ENCODE results near the gene SVIL. TPM values are rescaled to one million over a fixed set of nuclear protein-coding genes. Genes with fewer than 3 reads are reported as not detected.

Gene SVIL
- total RNA-seq, 3 donors from 2014 or later, result 25.8 to 69.5 (median 60.6) TPM

- H3K9me3 ChIP-seq, result no peaks in the 10 kb centered on the region
- H3K4me1 ChIP-seq, result peaks cover 0 to 10% of the 10 kb centered on the region in 2 donors
- TF ChIP-seq POLR2AphosphoS5 (IDR thresholded peaks at IDR 0.05) (no peak), CTCF (IDR thresholded peaks at IDR 0.05) (no peak), POLR2A (IDR thresholded peaks at IDR 0.05) (no peak)
- H3K27ac ChIP-seq, result no peak overlapping the region
- no peaks in the 10 kb centered on the region for H3K36me3 ChIP-seq
- intact Hi-C loops (cut with DNase I; ENCODE audit: low total_unique reads), result no loop called here
- H3K27me3 ChIP-seq, result no peaks in the 10 kb centered on the region
- no peak for DNase-seq (ENCODE audit: low spot score in 2 of 2)
- no peak overlapping the region for H3K4me3 ChIP-seq
Measured at GRCh38 chr10:29414501-29414900, 220.3 kb downstream of the SVIL start.

- Histone ChIP-seq H3K36me3 (no peaks in the 10 kb centered on the region), H3K4me1 (peaks cover 0 to 10% of the 10 kb centered on the region in 2 donors), H3K4me3 (peak overlapping the region in 1 of 3 donors; percentile 10), H3K9me3 (no peaks in the 10 kb centered on the region), H3K27ac (peak overlapping the region in 1 of 2 donors; percentile 1), H3K27me3 (no peaks in the 10 kb centered on the region)
- intact Hi-C loops (cut with DNase I; ENCODE audit: low total_unique reads), result no loop called here
- TF ChIP-seq POLR2A (IDR thresholded peaks at IDR 0.05) (no peak), POLR2AphosphoS5 (IDR thresholded peaks at IDR 0.05) (no peak), CTCF (IDR thresholded peaks at IDR 0.05) (no peak)
- DNase-seq (ENCODE audit: low spot score in 2 of 2), result no peak
Measured at GRCh38 chr10:29412485-29412884, 222.3 kb downstream of the SVIL start.

- Histone ChIP-seq H3K36me3 (no peaks in the 10 kb centered on the region), H3K4me3 (no peak overlapping the region), H3K9me3 (no peaks in the 10 kb centered on the region), H3K27me3 (no peaks in the 10 kb centered on the region), H3K27ac (peak overlapping the region in 1 of 2 donors; percentile 22), H3K4me1 (peaks cover 0 to 10% of the 10 kb centered on the region in 2 donors)
- TF ChIP-seq POLR2A (IDR thresholded peaks at IDR 0.05) (no peak), POLR2AphosphoS5 (IDR thresholded peaks at IDR 0.05) (no peak), CTCF (IDR thresholded peaks at IDR 0.05) (no peak)
- no peak for DNase-seq (ENCODE audit: low spot score in 2 of 2)
- intact Hi-C loops (cut with DNase I; ENCODE audit: low total_unique reads), result no loop called here
Measured at GRCh38 chr10:29411666-29412315, 223.0 kb downstream of the SVIL start.

- Histone ChIP-seq H3K36me3 (no peaks in the 10 kb centered on the region), H3K27ac (peak overlapping the region; percentile 95 to 96)
- intact Hi-C loops (cut with DNase I; ENCODE audit: low total_unique reads), result no loop called here
Measured at GRCh38 chr10:29409241-29410054, 225.3 kb downstream of the SVIL start.

More at GRCh38 chr10:29409241-29410054, 225.3 kb downstream of the SVIL start:
- peaks cover 0 to 10% of the 10 kb centered on the region in 2 donors for H3K4me1 ChIP-seq
- peak; percentile 51 to 74 for DNase-seq (ENCODE audit: low spot score in 2 of 2)
- peak overlapping the region; percentile 60 to 78 (median 74) for H3K4me3 ChIP-seq
- H3K9me3 ChIP-seq, result no peaks in the 10 kb centered on the region
- H3K27me3 ChIP-seq, result no peaks in the 10 kb centered on the region
- TF ChIP-seq POLR2A (IDR thresholded peaks at IDR 0.05) (peak; percentile 41), POLR2AphosphoS5 (IDR thresholded peaks at IDR 0.05) (peak; percentile 25 to 79 (median 47)), CTCF (IDR thresholded peaks at IDR 0.05) (no peak)
